ENCODE measurements around the gene SZRD1. TPM values are rescaled to one million over a fixed set of nuclear protein-coding genes. Genes with fewer than 3 reads are reported as not detected.

Gene SZRD1
- total and polyA plus RNA-seq, 2 of the 4 experiments (the other 2 are of a cell fraction) = 119 to 149 TPM

- peak overlapping the region; percentile 79; the same call in 1 of the 2 replicates for H4K91ac ChIP-seq (ENCODE audit: insufficient read depth, low read depth, low read length)
- peak; percentile 34 for DNase-seq
- intact Hi-C loops (cut with micrococcal nuclease) = loop anchor here (10.0 kb wide), 1 partner anchor 87 kb away; no protein-coding TSS in a partner anchor
- H3K79me1 ChIP-seq (ENCODE audit: low read depth in 1 of 2, low read length in 2 of 2) = peaks cover 0 to 43% of the 10 kb centered on the region in 2 experiments; a peak in 3 of 4 replicates
- no peak overlapping the region for H2BK15ac ChIP-seq (ENCODE audit: low read depth, low read length)
- H3K27me3 ChIP-seq (ENCODE audit: control insufficient read depth, insufficient read depth, low read length) = no peaks in the 10 kb centered on the region
- peak overlapping the region; percentile 79 for H2BK5ac ChIP-seq (ENCODE audit: low read depth, low read length, poor library complexity, severe bottlenecking)
- H3K9ac ChIP-seq (ENCODE audit: low read depth, low read length) = peak overlapping the region; percentile 88
- H3K23ac ChIP-seq (ENCODE audit: low read depth, low read length) = peak overlapping the region; percentile 98
- BruUV-seq (replicated peaks) = no TSS peak
- dilution Hi-C loops (cut with HindIII; ENCODE audit: low sequenced_read_pairs, unreplicated experiment) = no loop called here
- H3K9me1 ChIP-seq (ENCODE audit: insufficient read depth, low read length) = peaks cover 14% of the 10 kb centered on the region
- peaks cover 9% of the 10 kb centered on the region for H3K4me1 ChIP-seq (ENCODE audit: control insufficient read depth, insufficient read depth, low read length)
- peak overlapping the region; percentile 90 for H3K27ac ChIP-seq (ENCODE audit: insufficient read depth, low read length)
- H3K4ac ChIP-seq (ENCODE audit: low read depth, low read length) = peak overlapping the region; percentile 98
- peak overlapping the region; percentile 77 for H3K4me3 ChIP-seq (ENCODE audit: insufficient read depth, low read depth, low read length)
- peak overlapping the region; percentile 6 for H3K18ac ChIP-seq (ENCODE audit: low read depth, low read length)
- no peak overlapping the region for H2BK20ac ChIP-seq (ENCODE audit: low read depth, low read length)
- H2BK120ac ChIP-seq (ENCODE audit: low read depth, low read length) = peak overlapping the region; percentile 65; the same call in 1 of the 2 replicates
- peak overlapping the region; percentile 99 for H2AK9ac ChIP-seq (replicated peaks; ENCODE audit: low read depth, low read length, poor library complexity)
- ATAC-seq (ENCODE audit: low read depth) = no peak
- H4K8ac ChIP-seq (ENCODE audit: low read depth in 2 of 2, low read length in 2 of 2) = peak overlapping the region; percentile 90 to 100; a peak in 3 of 4 replicates
- peak overlapping the region; percentile 56 for H2AK5ac ChIP-seq (ENCODE audit: low read depth, low read length)
- peak overlapping the region; percentile 83 for H3K4me2 ChIP-seq (ENCODE audit: low read depth, low read length)
- H3K56ac ChIP-seq (ENCODE audit: extremely low read depth, insufficient read depth, low read length) = peak overlapping the region; percentile 56; the same call in 1 of the 2 replicates
- TF ChIP-seq CTCF (conservative IDR thresholded peaks at IDR 0.05; ENCODE audit: low read depth, low read length) (no peak), BHLHE40 (IDR thresholded peaks at IDR 0.05; ENCODE audit: low read depth, low read length) (no peak), NFE2L2 (IDR thresholded peaks at IDR 0.05; ENCODE audit: low read depth, low read length) (no peak), SMC3 (IDR thresholded peaks at IDR 0.05; ENCODE audit: low read depth, low read length) (no peak), RAD21 (IDR thresholded peaks at IDR 0.05; ENCODE audit: low read length) (no peak), MAZ (IDR thresholded peaks at IDR 0.05; ENCODE audit: borderline replicate concordance, low read depth, low read length) (no peak), CHD1 (IDR thresholded peaks at IDR 0.05; ENCODE audit: low read depth, low read length) (no peak), RFX5 (IDR thresholded peaks at IDR 0.05; ENCODE audit: low read depth, low read length) (no peak), MAFK (IDR thresholded peaks at IDR 0.05; ENCODE audit: low read depth, low read length) (no peak), ELK1 (IDR thresholded peaks at IDR 0.05; ENCODE audit: borderline replicate concordance, low read depth, low read length) (no peak), MXI1 (IDR thresholded peaks at IDR 0.05; ENCODE audit: borderline replicate concordance, low read depth, low read length) (no peak), FOS (IDR thresholded peaks at IDR 0.05; ENCODE audit: low read depth, low read length) (no peak), CEBPB (IDR thresholded peaks at IDR 0.05; ENCODE audit: low read depth, low read length) (no peak), RCOR1 (IDR thresholded peaks at IDR 0.05; ENCODE audit: insufficient replicate concordance, low read length) (no peak), POLR2A (IDR thresholded peaks at IDR 0.05; ENCODE audit: low read depth, low read length) (no peak)
- ChIA-PET POLR2A (ENCODE audit: unreplicated experiment) (no interaction called here), CTCF (interaction anchor here (1.7 kb wide), 1 partner anchor 12 kb away, joined by 7 read pairs; no protein-coding TSS in a partner anchor)
- peak overlapping the region; percentile 98 for H3K14ac ChIP-seq (replicated peaks; ENCODE audit: low read depth, low read length)
- no CpG with 5 or more reads among the region's 20 CpGs for WGBS, 2 experiments (ENCODE audit: extremely low coverage in 2 of 2, insufficient read length in 1 of 2)
- H4K5ac ChIP-seq (ENCODE audit: low read depth, low read length) = no peak overlapping the region; the same call in 1 of the 2 replicates
- no peaks in the 10 kb centered on the region for H3K36me3 ChIP-seq (ENCODE audit: control insufficient read depth, insufficient read depth, low read length)
- H4K20me1 ChIP-seq (ENCODE audit: insufficient read depth, low read length) = peaks cover 54% of the 10 kb centered on the region
- H3K9me3 ChIP-seq (ENCODE audit: control insufficient read depth, insufficient read depth, low read length) = no peaks in the 10 kb centered on the region
- H2AFZ ChIP-seq (replicated peaks; ENCODE audit: low read length, poor library complexity) = peak overlapping the region; percentile 100
- in situ Hi-C loops (cut with MboI; ENCODE audit: low sequenced_read_pairs) = no loop called here
These were observed 15.5 kb upstream of the SZRD1 start for GRCh38 chr1:16351456-16351993.

All from IMR-90 (cell line).